Measurements from ENCODE around the gene TRAPPC12.
"Not testable (repeated sequence)": the region's sequence is repeated elsewhere in the genome, so short reads cannot be mapped to it uniquely, and the experiment has no call there.

Gene TRAPPC12

GRCh38 chr2:3368261-3368722, 11.2 kb upstream of the TRAPPC12 start:
- TF ChIP-seq SUZ12 (IDR thresholded peaks at IDR 0.05; ENCODE audit: extremely low read depth, insufficient read depth, insufficient read length) (no peak), YY1 (IDR thresholded peaks at IDR 0.05; ENCODE audit: insufficient read depth, insufficient read length) (no peak), ZNF274 (IDR thresholded peaks at IDR 0.05; ENCODE audit: low read depth, low read length) (no peak)
- DNase-seq (ENCODE audit: low read depth, low spot score) = no peak
- H3K36me3 ChIP-seq (ENCODE audit: insufficient read depth, insufficient read length, low read length) = no peaks in the 10 kb centered on the region

GRCh38 chr2:3369340-3370181, 9.9 kb upstream of the TRAPPC12 start:
- not testable (repeated sequence) for DNase-seq (ENCODE audit: low read depth, low spot score); H3K9me3 ChIP-seq (ENCODE audit: insufficient read depth, low read length); H3K36me3 ChIP-seq (ENCODE audit: insufficient read depth, insufficient read length, low read length); H3K9ac ChIP-seq (ENCODE audit: insufficient read length, low read depth); H3K4me1 ChIP-seq (ENCODE audit: insufficient read depth, insufficient read length); H3K4me3 ChIP-seq (ENCODE audit: insufficient read length, low read depth); H3K27me3 ChIP-seq (ENCODE audit: insufficient read depth, insufficient read length)

More at GRCh38 chr2:3368261-3368722, 11.2 kb upstream of the TRAPPC12 start:
- Histone ChIP-seq H3K9ac (ENCODE audit: insufficient read length, low read depth) (no peak overlapping the region), H3K4me3 (ENCODE audit: insufficient read length, low read depth) (no peak overlapping the region), H3K27me3 (ENCODE audit: insufficient read depth, insufficient read length) (no peaks in the 10 kb centered on the region), H3K9me3 (ENCODE audit: insufficient read depth, low read length) (peaks cover 9% of the 10 kb centered on the region; the same call in 1 of the 2 replicates), H3K4me1 (ENCODE audit: insufficient read depth, insufficient read length) (no peaks in the 10 kb centered on the region)

- TF ChIP-seq YY1 (IDR thresholded peaks at IDR 0.05; ENCODE audit: insufficient read depth, insufficient read length) = no peak
- no peak for TF ChIP-seq ZNF274 (IDR thresholded peaks at IDR 0.05; ENCODE audit: low read depth, low read length)
- TF ChIP-seq SUZ12 (IDR thresholded peaks at IDR 0.05; ENCODE audit: extremely low read depth, insufficient read depth, insufficient read length) = no peak
- peaks cover 5% of the 10 kb centered on the region for H3K4me1 ChIP-seq (ENCODE audit: insufficient read depth, insufficient read length)
- H3K9me3 ChIP-seq (ENCODE audit: insufficient read depth, low read length) = no peaks in the 10 kb centered on the region
- H3K36me3 ChIP-seq (ENCODE audit: insufficient read depth, insufficient read length, low read length) = peaks cover 17% of the 10 kb centered on the region
- DNase-seq (ENCODE audit: low read depth, low spot score) = no peak
- H3K4me3 ChIP-seq (ENCODE audit: insufficient read length, low read depth) = peak overlapping the region; percentile 97
- H3K27me3 ChIP-seq (ENCODE audit: insufficient read depth, insufficient read length) = no peaks in the 10 kb centered on the region
- peak overlapping the region; percentile 32 for H3K9ac ChIP-seq (ENCODE audit: insufficient read length, low read depth)
Observed at GRCh38 chr2:3376821-3377220, 2.7 kb upstream of the TRAPPC12 start.

GRCh38 chr2:3377279-3377611, 2.2 kb upstream of the TRAPPC12 start:
- H3K9me3 ChIP-seq (ENCODE audit: insufficient read depth, low read length) = no peaks in the 10 kb centered on the region
- peak overlapping the region; percentile 90 for H3K9ac ChIP-seq (ENCODE audit: insufficient read length, low read depth)
- H3K27me3 ChIP-seq (ENCODE audit: insufficient read depth, insufficient read length) = no peaks in the 10 kb centered on the region
- peaks cover 18% of the 10 kb centered on the region for H3K36me3 ChIP-seq (ENCODE audit: insufficient read depth, insufficient read length, low read length)
- TF ChIP-seq ZNF274 (IDR thresholded peaks at IDR 0.05; ENCODE audit: low read depth, low read length) (no peak), SUZ12 (IDR thresholded peaks at IDR 0.05; ENCODE audit: extremely low read depth, insufficient read depth, insufficient read length) (no peak), YY1 (IDR thresholded peaks at IDR 0.05; ENCODE audit: insufficient read depth, insufficient read length) (no peak)
- peak overlapping the region; percentile 97 for H3K4me3 ChIP-seq (ENCODE audit: insufficient read length, low read depth)
- DNase-seq (ENCODE audit: low read depth, low spot score) = no peak
- H3K4me1 ChIP-seq (ENCODE audit: insufficient read depth, insufficient read length) = peaks cover 5% of the 10 kb centered on the region

- peaks cover 5% of the 10 kb centered on the region for H3K4me1 ChIP-seq (ENCODE audit: insufficient read depth, insufficient read length)
- no peaks in the 10 kb centered on the region for H3K27me3 ChIP-seq (ENCODE audit: insufficient read depth, insufficient read length)
- DNase-seq (ENCODE audit: low read depth, low spot score) = peak; percentile 99
- peak within 1 kb of the TSS; percentile 97 for H3K4me3 ChIP-seq (ENCODE audit: insufficient read length, low read depth)
- TF ChIP-seq ZNF274 (IDR thresholded peaks at IDR 0.05; ENCODE audit: low read depth, low read length) (no peak), YY1 (IDR thresholded peaks at IDR 0.05; ENCODE audit: insufficient read depth, insufficient read length) (no peak), SUZ12 (IDR thresholded peaks at IDR 0.05; ENCODE audit: extremely low read depth, insufficient read depth, insufficient read length) (no peak)
- H3K9ac ChIP-seq (ENCODE audit: insufficient read length, low read depth) = peak within 1 kb of the TSS; percentile 90
- H3K9me3 ChIP-seq (ENCODE audit: insufficient read depth, low read length) = no peaks in the 10 kb centered on the region
- peaks cover 22% of the 10 kb centered on the region for H3K36me3 ChIP-seq (ENCODE audit: insufficient read depth, insufficient read length, low read length)
Observed at GRCh38 chr2:3377612-3378432, 1.7 kb upstream of the TRAPPC12 start, which contains the start of gene EIPR1. TSS of gene EIPR1 (minus strand) at chr2:3377818. CDS start at chr2:3377689, 129 bp downstream.

GRCh38 chr2:3379339-3379646, 201 bp upstream of the TRAPPC12 start:
- Histone ChIP-seq H3K27me3 (ENCODE audit: insufficient read depth, insufficient read length) (no peaks in the 10 kb centered on the region), H3K36me3 (ENCODE audit: insufficient read depth, insufficient read length, low read length) (peaks cover 22% of the 10 kb centered on the region), H3K4me1 (ENCODE audit: insufficient read depth, insufficient read length) (peaks cover 5% of the 10 kb centered on the region), H3K4me3 (ENCODE audit: insufficient read length, low read depth) (peak overlapping the region; percentile 92), H3K9me3 (ENCODE audit: insufficient read depth, low read length) (no peaks in the 10 kb centered on the region), H3K9ac (ENCODE audit: insufficient read length, low read depth) (peak overlapping the region; percentile 80)
- no peak for DNase-seq (ENCODE audit: low read depth, low spot score)
- TF ChIP-seq SUZ12 (IDR thresholded peaks at IDR 0.05; ENCODE audit: extremely low read depth, insufficient read depth, insufficient read length) (no peak), YY1 (IDR thresholded peaks at IDR 0.05; ENCODE audit: insufficient read depth, insufficient read length) (no peak), ZNF274 (IDR thresholded peaks at IDR 0.05; ENCODE audit: low read depth, low read length) (no peak)

- DNase-seq (ENCODE audit: low read depth, low spot score) = no peak
- H3K36me3 ChIP-seq (ENCODE audit: insufficient read depth, insufficient read length, low read length) = peaks cover 53% of the 10 kb centered on the region
Observed at GRCh38 chr2:3386448-3386958, 7.0 kb downstream of the TRAPPC12 start.

More at GRCh38 chr2:3386448-3386958, 7.0 kb downstream of the TRAPPC12 start:
- Histone ChIP-seq H3K9ac (ENCODE audit: insufficient read length, low read depth) (no peak overlapping the region), H3K4me3 (ENCODE audit: insufficient read length, low read depth) (no peak overlapping the region), H3K4me1 (ENCODE audit: insufficient read depth, insufficient read length) (no peaks in the 10 kb centered on the region), H3K9me3 (ENCODE audit: insufficient read depth, low read length) (no peaks in the 10 kb centered on the region), H3K27me3 (ENCODE audit: insufficient read depth, insufficient read length) (no peaks in the 10 kb centered on the region)
- TF ChIP-seq ZNF274 (IDR thresholded peaks at IDR 0.05; ENCODE audit: low read depth, low read length) = no peak
- TF ChIP-seq YY1 (IDR thresholded peaks at IDR 0.05; ENCODE audit: insufficient read depth, insufficient read length) = no peak
- TF ChIP-seq SUZ12 (IDR thresholded peaks at IDR 0.05; ENCODE audit: extremely low read depth, insufficient read depth, insufficient read length) = no peak
